IMR-90 (cell line): ENCODE data around the gene LDLRAD3. TPM values are rescaled to one million over a fixed set of nuclear protein-coding genes. Genes with fewer than 3 reads are reported as not detected.

Source experiments
- ATAC-seq: fragments of 200-7000 bp; cut with Tn5 transposase; 2 replicates; pipeline ENCODE4 v1.9.1; 2020; ENCODE audit warnings: low read depth, mild to moderate bottlenecking, moderate library complexity
- BruUV-seq: library from RNA; stranded (reverse); fragments of 400-500 nt; replicated peaks from 2 replicates; lab custom pipeline; 2021; lab: Mats Ljungman, UMichigan
- CTCF ChIA-PET: fragments of 300-600 bp; formaldehyde crosslinking; extraction: SDS; loops from one replicate; lab custom pipeline; 2021; ENCODE audit warnings: antibody characterized with exemption; lab: Yijun Ruan, JAX
- POLR2A ChIA-PET: fragments of 300-600 bp; sonication (Branson Sonifier 250); formaldehyde crosslinking; loops from one replicate; lab custom pipeline; 2022; ENCODE audit warnings: antibody characterized with exemption; ENCODE audit not compliant: unreplicated experiment; lab: Charles Lee
- DNase-seq: peaks from one replicate; pipeline ENCODE4 v3.0.0; 2013
- H2AFZ ChIP-seq: replicated peaks from 2 replicates; pipeline ENCODE3; 2013; ENCODE audit warnings: low read length, mild to moderate bottlenecking; ENCODE audit not compliant: poor library complexity
- H2AK5ac ChIP-seq: 2 replicates; pipeline ENCODE4 v1.6.1; 2013; ENCODE audit warnings: low read depth, low read length, inconsistent platforms
- H2AK9ac ChIP-seq: replicated peaks from 2 replicates; pipeline ENCODE3; 2013; ENCODE audit warnings: mild to moderate bottlenecking, low read depth, low read length, moderate library complexity; ENCODE audit not compliant: poor library complexity
- H2BK120ac ChIP-seq: 2 replicates; pipeline ENCODE4 v1.6.1; 2013; ENCODE audit warnings: low read depth, low read length, inconsistent platforms
- H2BK15ac ChIP-seq: 3 replicates; pipeline ENCODE4 v1.6.1; 2013; ENCODE audit warnings: low read depth, low read length, inconsistent platforms
- H2BK20ac ChIP-seq: 2 replicates; pipeline ENCODE4 v1.6.1; 2013; ENCODE audit warnings: low read depth, mild to moderate bottlenecking, inconsistent platforms, low read length, moderate library complexity
- H2BK5ac ChIP-seq: 2 replicates; pipeline ENCODE4 v1.6.1; 2013; ENCODE audit warnings: mild to moderate bottlenecking, low read depth, low read length, inconsistent platforms; ENCODE audit not compliant: poor library complexity, severe bottlenecking
- H3K14ac ChIP-seq: replicated peaks from 2 replicates; pipeline ENCODE4 v1.6.1; 2013; ENCODE audit warnings: low read depth, low read length, inconsistent platforms
- H3K18ac ChIP-seq: 2 replicates; pipeline ENCODE4 v1.6.1; 2013; ENCODE audit warnings: low read depth, low read length, control low read depth
- H3K23ac ChIP-seq: 2 replicates; pipeline ENCODE4 v1.6.1; 2013; ENCODE audit warnings: low read depth, low read length, inconsistent platforms
- H3K27ac ChIP-seq: 2 replicates; pipeline ENCODE4 v1.5.1; 2013; ENCODE audit warnings: mild to moderate bottlenecking, control low read depth, low read length; ENCODE audit not compliant: insufficient read depth
- H3K27me3 ChIP-seq: 2 replicates; pipeline ENCODE4 v1.6.1; 2013; ENCODE audit warnings: low read length; ENCODE audit not compliant: control insufficient read depth, insufficient read depth
- H3K36me3 ChIP-seq: 2 replicates; pipeline ENCODE4 v1.6.1; 2013; ENCODE audit warnings: low read length, mixed read lengths; ENCODE audit not compliant: control insufficient read depth, insufficient read depth
- H3K4ac ChIP-seq: 2 replicates; pipeline ENCODE4 v1.6.1; 2013; ENCODE audit warnings: low read depth, low read length, inconsistent platforms
- H3K4me1 ChIP-seq: 2 replicates; pipeline ENCODE4 v1.6.1; 2013; ENCODE audit warnings: low read length, mixed read lengths; ENCODE audit not compliant: control insufficient read depth, insufficient read depth
- H3K4me2 ChIP-seq: 2 replicates; pipeline ENCODE4 v1.6.1; 2013; ENCODE audit warnings: low read depth, mild to moderate bottlenecking, control low read depth, low read length, moderate library complexity
- H3K4me3 ChIP-seq: 2 replicates; pipeline ENCODE4 v1.5.1; 2013; ENCODE audit warnings: low read depth, mild to moderate bottlenecking, control low read depth, low read length, moderate library complexity; ENCODE audit not compliant: insufficient read depth
- H3K56ac ChIP-seq: 2 replicates; pipeline ENCODE4 v1.6.1; 2013; ENCODE audit warnings: low read length, inconsistent platforms; ENCODE audit not compliant: insufficient read depth; ENCODE audit errors: extremely low read depth
- H3K79me1 ChIP-seq, 2 experiments: 2 replicates each; pipeline ENCODE4 v1.6.1; 2013; ENCODE audit warnings: low read length in 2 of 2, inconsistent platforms in 1 of 2, low read depth in 1 of 2
- H3K9ac ChIP-seq: 2 replicates; pipeline ENCODE4 v1.6.1; 2013; ENCODE audit warnings: low read depth, low read length, control low read depth
- H3K9me1 ChIP-seq: 2 replicates; pipeline ENCODE4 v1.6.1; 2013; ENCODE audit warnings: low read length, inconsistent platforms; ENCODE audit not compliant: insufficient read depth
- H3K9me3 ChIP-seq: 2 replicates; pipeline ENCODE4 v1.6.1; 2013; ENCODE audit warnings: low read length; ENCODE audit not compliant: control insufficient read depth, insufficient read depth
- H4K20me1 ChIP-seq: 2 replicates; pipeline ENCODE4 v1.6.1; 2013; ENCODE audit warnings: low read length, inconsistent platforms; ENCODE audit not compliant: insufficient read depth
- H4K5ac ChIP-seq: 2 replicates; pipeline ENCODE4 v1.6.1; 2013; ENCODE audit warnings: mild to moderate bottlenecking, low read depth, low read length, control low read depth
- H4K8ac ChIP-seq, 2 experiments: 2 replicates each; pipeline ENCODE4 v1.6.1; 2013; ENCODE audit warnings: low read depth in 2 of 2, low read length in 2 of 2, control low read depth in 1 of 2, inconsistent platforms in 1 of 2
- H4K91ac ChIP-seq: 2 replicates; pipeline ENCODE4 v1.6.1; 2013; ENCODE audit warnings: low read depth, low read length, inconsistent platforms; ENCODE audit not compliant: insufficient read depth
- CHD1 ChIP-seq: IDR thresholded peaks from 2 replicates; pipeline ENCODE4 v1.6.1; 2012; ENCODE audit warnings: low read depth, low read length, improper control_type of control experiment
- CTCF ChIP-seq: conservative IDR thresholded peaks from 2 replicates; pipeline ENCODE4 v1.5.1; 2012; ENCODE audit warnings: mild to moderate bottlenecking, low read depth, low read length, improper control_type of control experiment
- ELK1 ChIP-seq: fragments of 150-350 bp; IDR thresholded peaks from 2 replicates; pipeline ENCODE4 v1.6.1; 2016; ENCODE audit warnings: low read depth, mild to moderate bottlenecking, low read length, moderate library complexity, borderline replicate concordance
- MXI1 ChIP-seq: IDR thresholded peaks from 2 replicates; pipeline ENCODE4 v1.6.1; 2012; ENCODE audit warnings: low read depth, mild to moderate bottlenecking, low read length, moderate library complexity, borderline replicate concordance
- RCOR1 ChIP-seq: IDR thresholded peaks from 2 replicates; pipeline ENCODE4 v1.6.1; 2012; ENCODE audit warnings: mild to moderate bottlenecking, low read length, improper control_type of control experiment; ENCODE audit not compliant: insufficient replicate concordance
- SMC3 ChIP-seq: fragments of 150-350 bp; IDR thresholded peaks from 2 replicates; pipeline ENCODE4 v1.6.1; 2016; ENCODE audit warnings: low read depth, mild to moderate bottlenecking, antibody characterized with exemption, low read length, moderate library complexity
- WGBS, 2 experiments: methylation state at CpG; one replicate each; pipeline versions ENCODE4 v1.1.5 to v1.1.7; 2013; ENCODE audit warnings: missing lambda C conversion rate in 2 of 2; ENCODE audit not compliant: insufficient read length in 1 of 2; ENCODE audit errors: extremely low coverage in 2 of 2; 5-methylcytosine and 5-hydroxymethylcytosine counted together
- dilution Hi-C: fragments of 300-500 bp; cut with HindIII; formaldehyde crosslinking; loops from one replicate; pipeline ENCODE4 v1.14.3; 2018; ENCODE audit warnings: low sequenced_read_pairs; ENCODE audit not compliant: unreplicated experiment
- in situ Hi-C: fragments of 300-500 bp; cut with MboI; formaldehyde crosslinking; loops from 3 replicates; pipeline ENCODE4 v1.14.3; 2019; ENCODE audit warnings: low sequenced_read_pairs, inconsistent platforms, mixed read lengths
- intact Hi-C: fragments of 100-400 bp; cut with micrococcal nuclease; formaldehyde crosslinking; loops from 2 replicates; pipeline ENCODE4 v1.10.0; 2022
- polyA plus RNA-seq, 3 experiments: library from polyadenylated mRNA; depleted of rRNA; stranded (reverse); fragments of >200 nt; gene quantifications; 2 replicates each; pipeline ENCODE4 v1.2.3, GENCODE V29; 2012; ENCODE audit warnings: low replicate concordance in 1 of 3
- total RNA-seq: library from RNA; depleted of rRNA; stranded (reverse); fragments of >200 nt; gene quantifications from 2 replicates; pipeline ENCODE4 v1.2.3, GENCODE V29; 2012

LDLRAD3 gene
- total and polyA plus RNA-seq, 2 of the 4 experiments (the other 2 are of a cell fraction): 2.7 to 6.4 TPM

GRCh38 chr11:36016263-36016662 is 72.4 kb downstream of the LDLRAD3 start:
- no peak overlapping the region for H3K4me2 ChIP-seq
- WGBS, 2 experiments: no CpG with 5 or more reads among the region's 3 CpGs

More at GRCh38 chr11:36016263-36016662, 72.4 kb downstream of the LDLRAD3 start:
- Histone ChIP-seq H3K79me1 (peaks cover 17 to 20% of the 10 kb centered on the region in 2 experiments; a peak in 3 of 4 replicates), H2BK20ac (no peak overlapping the region), H3K4me1 (peaks cover 5% of the 10 kb centered on the region; the same call in 1 of the 2 replicates), H4K91ac (no peak overlapping the region), H2AK5ac (no peak overlapping the region), H3K9ac (no peak overlapping the region), H2AFZ (no peak overlapping the region), H3K9me1 (no peaks in the 10 kb centered on the region; the same call in 1 of the 2 replicates), H3K14ac (no peak overlapping the region; the same call in 1 of the 2 replicates), H3K56ac (no peak overlapping the region), H2AK9ac (no peak overlapping the region), H3K4me3 (no peak overlapping the region), H3K18ac (no peak overlapping the region), H3K27ac (no peak overlapping the region), H3K4ac (no peak overlapping the region), H4K5ac (no peak overlapping the region), H4K8ac (no peak overlapping the region), H2BK5ac (no peak overlapping the region), H3K36me3 (no peaks in the 10 kb centered on the region), H3K27me3 (no peaks in the 10 kb centered on the region), H4K20me1 (no peaks in the 10 kb centered on the region), H2BK15ac (no peak overlapping the region), H3K23ac (no peak overlapping the region; the same call in 1 of the 2 replicates), H2BK120ac (no peak overlapping the region), H3K9me3 (no peaks in the 10 kb centered on the region)
- CTCF ChIA-PET: no interaction called here
- in situ Hi-C loops: no loop called here
- dilution Hi-C loops: no loop called here
- DNase-seq (no peak), ATAC-seq (peak; percentile 58)
- no TSS peak for BruUV-seq
- POLR2A ChIA-PET: no interaction called here
- TF ChIP-seq ELK1: no peak
- no peak for TF ChIP-seq MXI1
- TF ChIP-seq SMC3: no peak
- TF ChIP-seq CTCF: no peak
- TF ChIP-seq CHD1: no peak
- no peak for TF ChIP-seq RCOR1
- intact Hi-C loops: no loop called here
